CD4-positive, alpha-beta T cell treated with Interleukin-12 subunit alpha and Interleukin-12 subunit beta, for 1 hour (primary cell): Measurements from ENCODE around the gene CLIC1.

Experiments used
- DNase-seq: peaks from one replicate; pipeline ENCODE4 v3.0.0-alpha.2; 2020

Gene CLIC1

GRCh38 chr6:31736021-31736767 lies at the start of gene CLIC1:
TSS of gene CLIC1 (minus strand) at chr6:31736530. CDS start at chr6:31736300, 230 bp downstream.
- DNase-seq = peak; percentile 79

- no peak for DNase-seq
Observed at GRCh38 chr6:31785475-31785874, 49.1 kb upstream of the CLIC1 start.

GRCh38 chr6:31784098-31784925 lies 48.0 kb upstream of the CLIC1 start:
- no peak for DNase-seq

- DNase-seq = no peak
Observed at GRCh38 chr6:31782126-31782855, 46.0 kb upstream of the CLIC1 start.

- DNase-seq = no peak
Observed at GRCh38 chr6:31781244-31782125, 45.2 kb upstream of the CLIC1 start.

- DNase-seq = no peak
Observed at GRCh38 chr6:31780507-31781243, 44.3 kb upstream of the CLIC1 start.

GRCh38 chr6:31779908-31780307 lies 43.6 kb upstream of the CLIC1 start:
- DNase-seq = no peak

GRCh38 chr6:31778999-31779885 lies 42.9 kb upstream of the CLIC1 start:
- DNase-seq = no peak

GRCh38 chr6:31778193-31778592 lies 41.9 kb upstream of the CLIC1 start:
- DNase-seq = no peak

- DNase-seq = no peak
Observed at GRCh38 chr6:31777667-31778050, 41.3 kb upstream of the CLIC1 start.

GRCh38 chr6:31776989-31777666 lies 40.8 kb upstream of the CLIC1 start, which contains the start of gene VWA7:
TSS of gene VWA7 (minus strand) at chr6:31777328. CDS start at chr6:31776779, 549 bp downstream.
- peak; percentile 79 for DNase-seq

GRCh38 chr6:31776485-31776988 lies 40.2 kb upstream of the CLIC1 start:
- no peak for DNase-seq

- no peak for DNase-seq
Observed at GRCh38 chr6:31775633-31776484, 39.5 kb upstream of the CLIC1 start.

GRCh38 chr6:31775184-31775583 lies 38.9 kb upstream of the CLIC1 start:
- DNase-seq = no peak

- DNase-seq = no peak
Observed at GRCh38 chr6:31771992-31772358, 35.6 kb upstream of the CLIC1 start.

GRCh38 chr6:31770860-31771259 lies 34.5 kb upstream of the CLIC1 start:
- DNase-seq = no peak

GRCh38 chr6:31769684-31770371 lies 33.5 kb upstream of the CLIC1 start:
- DNase-seq = peak; percentile 86
